GM23338 (cell line): Measurements from ENCODE around the gene GPR162.

Source experiments
- POLR2AphosphoS5 ChIP-seq: IDR thresholded peaks from 2 replicates; pipeline ENCODE4 v1.6.1; 2016; ENCODE audit warnings: antibody characterized with exemption, low read depth
- TF ChIP-seq, protein P1 (sequence below), 2 experiments: fragments of 200-600 bp in 1 of 2; sonication (generic) in 1 of 2; conservative IDR thresholded peaks; 2 replicates each; pipeline versions ENCODE4 v1.5.1 to v1.6.1; 2016 to 2017; ENCODE audit warnings: antibody characterized with exemption in 2 of 2, low read depth in 2 of 2, mild to moderate bottlenecking in 2 of 2, moderate library complexity in 1 of 2

- no peak for TF ChIP-seq POLR2AphosphoS5
- TF ChIP-seq, protein P1, sequence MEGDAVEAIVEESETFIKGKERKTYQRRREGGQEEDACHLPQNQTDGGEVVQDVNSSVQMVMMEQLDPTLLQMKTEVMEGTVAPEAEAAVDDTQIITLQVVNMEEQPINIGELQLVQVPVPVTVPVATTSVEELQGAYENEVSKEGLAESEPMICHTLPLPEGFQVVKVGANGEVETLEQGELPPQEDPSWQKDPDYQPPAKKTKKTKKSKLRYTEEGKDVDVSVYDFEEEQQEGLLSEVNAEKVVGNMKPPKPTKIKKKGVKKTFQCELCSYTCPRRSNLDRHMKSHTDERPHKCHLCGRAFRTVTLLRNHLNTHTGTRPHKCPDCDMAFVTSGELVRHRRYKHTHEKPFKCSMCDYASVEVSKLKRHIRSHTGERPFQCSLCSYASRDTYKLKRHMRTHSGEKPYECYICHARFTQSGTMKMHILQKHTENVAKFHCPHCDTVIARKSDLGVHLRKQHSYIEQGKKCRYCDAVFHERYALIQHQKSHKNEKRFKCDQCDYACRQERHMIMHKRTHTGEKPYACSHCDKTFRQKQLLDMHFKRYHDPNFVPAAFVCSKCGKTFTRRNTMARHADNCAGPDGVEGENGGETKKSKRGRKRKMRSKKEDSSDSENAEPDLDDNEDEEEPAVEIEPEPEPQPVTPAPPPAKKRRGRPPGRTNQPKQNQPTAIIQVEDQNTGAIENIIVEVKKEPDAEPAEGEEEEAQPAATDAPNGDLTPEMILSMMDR (conservative IDR thresholded peaks at IDR 0.05; ENCODE audit: low read depth in 2 of 2): no peak
These were observed 10.5 kb downstream of the GPR162 start for GRCh38 chr12:6832125-6832524.
